ES-I3 (cell line): ENCODE results near the gene B3GALT4.
"Not testable (repeated sequence)": the region's sequence is repeated elsewhere in the genome, so short reads cannot be mapped to it uniquely, and the experiment has no call there.

Experiments
- H3K36me3 ChIP-seq: 2 replicates; pipeline ENCODE4 v1.6.1; 2013; ENCODE audit warnings: mild to moderate bottlenecking, low read length, control low read depth, moderate library complexity; ENCODE audit not compliant: insufficient read depth
- H3K4me1 ChIP-seq: 2 replicates; pipeline ENCODE4 v1.6.1; 2013; ENCODE audit warnings: mild to moderate bottlenecking, control low read depth, low read length; ENCODE audit not compliant: insufficient read depth
- H3K9ac ChIP-seq: 2 replicates; pipeline ENCODE4 v1.6.1; 2013; ENCODE audit warnings: low read depth, mild to moderate bottlenecking, low read length, moderate library complexity
- H3K9me3 ChIP-seq: 2 replicates; pipeline ENCODE4 v1.6.1; 2013; ENCODE audit warnings: mild to moderate bottlenecking, low read length, moderate library complexity; ENCODE audit not compliant: control insufficient read depth, insufficient read depth

The B3GALT4 gene

GRCh38 chr6:33252759-33253158 lies 24.2 kb upstream of the B3GALT4 start:
- H3K9me3 ChIP-seq: no peaks in the 10 kb centered on the region; the same call in 1 of the 2 replicates
- peaks cover 6% of the 10 kb centered on the region; the same call in 1 of the 2 replicates for H3K4me1 ChIP-seq
- H3K9ac ChIP-seq: no peak overlapping the region
- H3K36me3 ChIP-seq: no peaks in the 10 kb centered on the region

- H3K4me1 ChIP-seq: peaks cover 6% of the 10 kb centered on the region; the same call in 1 of the 2 replicates
- H3K36me3 ChIP-seq: no peaks in the 10 kb centered on the region
- H3K9ac ChIP-seq: no peak overlapping the region
- H3K9me3 ChIP-seq: no peaks in the 10 kb centered on the region; the same call in 1 of the 2 replicates
Measured at GRCh38 chr6:33254591-33254990, 22.3 kb upstream of the B3GALT4 start.

GRCh38 chr6:33259032-33259431 lies 17.9 kb upstream of the B3GALT4 start:
- H3K9me3 ChIP-seq: no peaks in the 10 kb centered on the region; the same call in 1 of the 2 replicates
- H3K9ac ChIP-seq: no peak overlapping the region
- no peaks in the 10 kb centered on the region for H3K4me1 ChIP-seq
- no peaks in the 10 kb centered on the region; the same call in 1 of the 2 replicates for H3K36me3 ChIP-seq

- H3K9ac ChIP-seq, H3K36me3 ChIP-seq: not testable (repeated sequence)
Measured at GRCh38 chr6:33262490-33262889, 14.4 kb upstream of the B3GALT4 start.

GRCh38 chr6:33264015-33264414 lies 12.9 kb upstream of the B3GALT4 start:
- Histone ChIP-seq H3K9me3 (no peaks in the 10 kb centered on the region), H3K9ac (no peak overlapping the region), H3K36me3 (no peaks in the 10 kb centered on the region; the same call in 1 of the 2 replicates), H3K4me1 (no peaks in the 10 kb centered on the region)

More at GRCh38 chr6:33262490-33262889, 14.4 kb upstream of the B3GALT4 start:
- H3K9me3 ChIP-seq, H3K4me1 ChIP-seq: not testable (repeated sequence)

GRCh38 chr6:33271117-33271467 lies 5.8 kb upstream of the B3GALT4 start:
- H3K9me3 ChIP-seq: no peaks in the 10 kb centered on the region
- peak overlapping the region; percentile 99 for H3K9ac ChIP-seq
- peaks cover 35% of the 10 kb centered on the region for H3K36me3 ChIP-seq
- peaks cover 12% of the 10 kb centered on the region; the same call in 1 of the 2 replicates for H3K4me1 ChIP-seq

GRCh38 chr6:33271468-33272274 lies 5.3 kb upstream of the B3GALT4 start, which contains the start of the genes RPS18 and VPS52:
Gene RPS18 (plus strand): TSS chr6:33272075. CDS start chr6:33272120, 45 bp downstream.
Gene VPS52 (minus strand): TSS chr6:33271876. CDS start chr6:33271675, 201 bp downstream.
- Histone ChIP-seq H3K9ac (peak within 1 kb of the TSS; percentile 99), H3K4me1 (peaks cover 12% of the 10 kb centered on the region; the same call in 1 of the 2 replicates), H3K9me3 (no peaks in the 10 kb centered on the region), H3K36me3 (peaks cover 36% of the 10 kb centered on the region)

GRCh38 chr6:33272275-33273128 lies 4.4 kb upstream of the B3GALT4 start:
- Histone ChIP-seq H3K4me1 (peaks cover 12% of the 10 kb centered on the region; the same call in 1 of the 2 replicates), H3K9me3 (no peaks in the 10 kb centered on the region), H3K36me3 (peaks cover 36% of the 10 kb centered on the region), H3K9ac (peak overlapping the region; percentile 99)

GRCh38 chr6:33273129-33273923 lies 3.6 kb upstream of the B3GALT4 start:
- H3K9ac ChIP-seq: peak overlapping the region; percentile 99
- peaks cover 36% of the 10 kb centered on the region for H3K36me3 ChIP-seq
- peaks cover 12% of the 10 kb centered on the region for H3K4me1 ChIP-seq
- H3K9me3 ChIP-seq: no peaks in the 10 kb centered on the region

GRCh38 chr6:33273924-33274902 lies 2.7 kb upstream of the B3GALT4 start:
- Histone ChIP-seq H3K4me1 (peaks cover 16% of the 10 kb centered on the region), H3K36me3 (peaks cover 39% of the 10 kb centered on the region), H3K9me3 (no peaks in the 10 kb centered on the region), H3K9ac (peak overlapping the region; percentile 22; the same call in 1 of the 2 replicates)

- H3K9me3 ChIP-seq: not testable (repeated sequence)
- Histone ChIP-seq H3K4me1 (peaks cover 16% of the 10 kb centered on the region), H3K36me3 (peaks cover 44% of the 10 kb centered on the region), H3K9ac (peak overlapping the region; percentile 64; the same call in 1 of the 2 replicates)
Measured at GRCh38 chr6:33275795-33276580, 935 bp upstream of the B3GALT4 start.

- Histone ChIP-seq H3K9me3 (no peaks in the 10 kb centered on the region), H3K36me3 (peaks cover 44% of the 10 kb centered on the region), H3K9ac (peak overlapping the region; percentile 64), H3K4me1 (peaks cover 16% of the 10 kb centered on the region)
Measured at GRCh38 chr6:33276581-33276863, 401 bp upstream of the B3GALT4 start.
